ENCODE results near the gene GOLM1.

DNA sequence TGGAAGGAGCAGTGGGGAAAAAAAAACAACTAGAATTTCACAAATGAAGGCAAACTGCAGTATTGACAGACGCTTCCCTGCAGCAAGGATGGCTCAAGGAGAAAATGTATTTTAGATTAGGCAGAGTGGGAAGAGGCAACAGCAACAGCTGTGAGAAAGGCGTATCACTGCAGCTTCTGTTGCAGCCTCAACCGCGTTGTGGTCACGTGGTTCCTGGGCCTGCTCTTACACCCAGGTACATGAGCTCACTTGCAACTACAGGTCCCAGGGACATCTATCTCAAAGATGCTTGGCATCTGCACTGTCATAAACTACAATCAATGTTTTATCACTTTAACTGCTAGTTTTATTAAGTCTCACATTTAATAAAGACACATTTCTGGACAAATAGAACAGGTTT, 36.0 kb upstream of the GOLM1 start:
- TF ChIP-seq, protein P1, sequence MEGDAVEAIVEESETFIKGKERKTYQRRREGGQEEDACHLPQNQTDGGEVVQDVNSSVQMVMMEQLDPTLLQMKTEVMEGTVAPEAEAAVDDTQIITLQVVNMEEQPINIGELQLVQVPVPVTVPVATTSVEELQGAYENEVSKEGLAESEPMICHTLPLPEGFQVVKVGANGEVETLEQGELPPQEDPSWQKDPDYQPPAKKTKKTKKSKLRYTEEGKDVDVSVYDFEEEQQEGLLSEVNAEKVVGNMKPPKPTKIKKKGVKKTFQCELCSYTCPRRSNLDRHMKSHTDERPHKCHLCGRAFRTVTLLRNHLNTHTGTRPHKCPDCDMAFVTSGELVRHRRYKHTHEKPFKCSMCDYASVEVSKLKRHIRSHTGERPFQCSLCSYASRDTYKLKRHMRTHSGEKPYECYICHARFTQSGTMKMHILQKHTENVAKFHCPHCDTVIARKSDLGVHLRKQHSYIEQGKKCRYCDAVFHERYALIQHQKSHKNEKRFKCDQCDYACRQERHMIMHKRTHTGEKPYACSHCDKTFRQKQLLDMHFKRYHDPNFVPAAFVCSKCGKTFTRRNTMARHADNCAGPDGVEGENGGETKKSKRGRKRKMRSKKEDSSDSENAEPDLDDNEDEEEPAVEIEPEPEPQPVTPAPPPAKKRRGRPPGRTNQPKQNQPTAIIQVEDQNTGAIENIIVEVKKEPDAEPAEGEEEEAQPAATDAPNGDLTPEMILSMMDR (IDR thresholded peaks at IDR 0.05): no peak
- TF ChIP-seq POLR2A (IDR thresholded peaks at IDR 0.05): no peak
